ENCODE data around the gene ETV6.

The ETV6 gene

DNA sequence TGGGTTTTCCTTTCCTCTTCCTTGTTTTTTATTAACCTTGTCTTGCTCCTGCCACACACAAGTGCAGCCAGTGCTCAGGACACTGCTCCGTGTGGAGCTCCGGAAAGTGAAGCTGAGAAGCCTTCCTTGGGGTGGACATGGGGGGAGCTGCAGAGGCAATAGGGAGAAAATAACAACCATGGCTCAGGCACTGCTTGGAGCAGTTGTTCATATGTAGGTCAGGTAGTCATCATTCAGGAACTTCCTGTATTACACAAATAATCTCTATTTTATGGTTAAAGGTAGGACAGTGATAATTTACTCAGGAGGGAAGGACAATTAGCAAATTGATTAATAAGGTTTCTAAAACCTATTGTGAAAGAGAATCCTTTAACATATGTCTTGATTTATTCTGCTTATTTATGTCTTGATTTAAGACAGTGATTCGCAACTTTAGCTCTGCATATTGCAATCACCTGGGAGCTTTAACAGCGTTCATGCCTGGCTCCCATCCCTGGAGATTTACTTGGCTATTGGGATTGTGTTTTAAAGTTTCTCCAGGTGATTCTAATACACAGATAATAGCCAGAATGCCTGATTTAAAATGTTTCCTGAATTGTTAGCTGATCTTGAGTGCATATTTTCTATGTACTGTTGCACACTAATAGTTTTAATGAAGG lies 92.1 kb downstream of the ETV6 start:
- no peak for DNase-seq (ENCODE audit: low read depth)

DNA sequence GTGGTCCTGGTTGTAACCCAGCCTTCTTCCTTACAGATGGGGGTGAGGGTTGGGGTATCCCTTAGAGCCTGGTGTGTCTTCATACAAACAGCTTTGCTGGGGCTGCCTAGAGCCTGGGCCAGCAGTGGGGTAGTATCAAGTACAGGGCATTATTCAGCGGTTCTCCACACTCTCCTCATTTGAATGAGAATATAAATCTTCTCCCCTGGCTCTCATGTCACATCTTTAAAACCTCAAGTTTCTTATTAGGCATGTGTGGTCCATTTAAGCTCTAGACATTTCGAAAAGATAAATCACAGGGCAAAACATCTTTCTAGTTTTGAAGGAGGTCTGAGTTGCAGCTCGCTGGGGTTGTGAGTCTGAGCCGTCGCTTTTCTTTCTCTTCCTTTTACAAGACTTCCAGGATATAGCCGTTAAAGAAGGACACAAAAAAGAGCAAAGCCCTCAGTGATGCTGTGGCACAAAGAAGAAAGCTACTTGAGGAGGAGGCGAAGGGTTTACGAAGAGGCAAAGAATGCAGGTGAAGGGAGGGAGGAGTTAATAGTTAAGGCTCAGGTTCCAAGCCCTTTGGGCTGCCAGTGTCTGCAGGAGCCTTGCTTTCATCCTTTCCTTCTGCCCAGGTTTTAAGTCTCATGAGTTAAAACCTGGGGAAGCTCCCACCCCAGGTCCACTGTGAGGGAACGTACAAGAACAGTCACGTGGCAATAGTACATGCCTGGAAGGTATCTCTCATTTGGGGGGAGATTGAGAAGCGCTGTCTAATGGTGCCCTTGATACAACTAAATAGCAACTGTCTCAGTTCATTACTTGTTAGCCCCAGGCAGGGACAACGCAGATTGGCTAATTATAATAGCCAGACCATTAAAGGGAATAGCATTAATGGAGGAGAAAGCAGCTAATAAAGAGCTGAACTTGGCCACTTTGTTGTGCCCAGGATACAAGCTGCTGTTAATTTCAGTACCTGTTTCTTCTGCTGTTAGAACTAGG lies 94.2 kb downstream of the ETV6 start:
- no peak for DNase-seq (ENCODE audit: low read depth)

DNA sequence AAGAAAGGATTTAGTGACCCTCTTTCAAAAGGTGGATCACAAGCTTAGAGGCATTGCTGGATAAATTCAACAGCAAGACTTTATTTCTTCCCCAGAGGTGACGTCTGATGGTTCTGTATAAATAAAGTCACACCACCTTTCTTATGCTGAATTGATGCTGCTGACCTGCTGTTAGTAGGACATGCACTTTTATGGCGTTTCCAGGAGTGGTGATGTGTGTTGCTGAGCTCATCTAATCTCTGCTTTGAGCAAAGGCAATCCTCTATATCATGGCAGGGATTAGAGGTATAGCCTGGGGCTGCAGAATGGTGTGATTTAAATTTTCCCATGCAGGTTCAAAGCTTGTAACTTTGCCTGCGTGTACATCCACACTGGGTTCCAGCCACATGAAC lies 94.9 kb downstream of the ETV6 start:
- DNase-seq (ENCODE audit: low read depth) = no peak

DNA sequence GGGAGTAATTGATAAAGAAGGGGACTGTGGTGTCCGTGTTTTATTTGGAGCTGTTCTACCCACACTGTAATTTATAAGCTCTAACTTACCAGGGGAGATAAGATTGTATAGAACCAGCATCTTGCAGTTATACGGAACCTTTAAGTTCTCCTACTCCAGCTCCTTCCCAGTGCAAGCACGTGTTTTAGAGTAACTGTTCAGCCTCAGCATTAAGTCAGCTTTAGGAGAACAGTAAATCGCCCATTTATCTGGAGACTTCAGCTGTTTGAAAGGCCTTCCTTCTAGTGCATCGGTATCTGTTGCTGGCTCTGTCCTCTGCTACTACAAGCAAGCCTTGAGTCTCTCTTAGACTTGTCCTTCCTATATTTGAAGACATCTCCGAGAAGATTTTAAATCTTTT lies 95.6 kb downstream of the ETV6 start:
- no peak for DNase-seq (ENCODE audit: low read depth)

DNA sequence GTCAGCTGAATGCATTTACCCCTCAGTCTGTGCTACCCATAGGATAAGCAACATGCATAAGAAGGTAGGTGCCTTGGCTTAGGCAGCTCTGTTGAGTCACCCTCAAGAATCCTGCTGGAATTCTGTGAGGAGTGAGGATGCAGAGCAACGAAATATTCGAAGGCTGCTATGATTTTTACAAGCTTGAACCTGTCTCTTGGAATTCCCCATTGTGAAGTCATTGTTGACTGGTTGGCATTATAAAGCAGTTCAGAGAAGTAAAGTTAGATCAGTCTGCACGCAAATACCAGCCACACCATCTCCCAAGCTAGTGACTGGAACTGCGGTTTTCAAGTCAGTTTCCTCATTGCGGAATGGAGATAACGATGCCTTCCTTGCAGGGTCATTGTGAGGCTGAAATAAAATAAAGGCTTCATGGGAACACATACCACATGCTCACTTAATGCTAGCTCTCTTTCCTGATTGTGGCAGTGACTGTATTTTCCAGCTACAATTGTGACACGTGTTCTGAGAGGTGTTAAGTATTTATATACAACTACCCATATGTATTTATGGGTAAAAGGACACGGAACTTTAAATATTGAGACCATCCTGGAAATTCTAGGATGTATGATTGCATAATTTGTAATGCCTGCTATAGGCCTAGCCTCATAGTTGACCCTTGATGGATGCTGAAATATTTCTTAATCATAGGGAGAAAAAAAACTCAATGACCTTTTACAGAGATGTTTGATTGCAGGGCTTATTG lies 96.7 kb downstream of the ETV6 start:
- DNase-seq (ENCODE audit: low read depth) = no peak

DNA sequence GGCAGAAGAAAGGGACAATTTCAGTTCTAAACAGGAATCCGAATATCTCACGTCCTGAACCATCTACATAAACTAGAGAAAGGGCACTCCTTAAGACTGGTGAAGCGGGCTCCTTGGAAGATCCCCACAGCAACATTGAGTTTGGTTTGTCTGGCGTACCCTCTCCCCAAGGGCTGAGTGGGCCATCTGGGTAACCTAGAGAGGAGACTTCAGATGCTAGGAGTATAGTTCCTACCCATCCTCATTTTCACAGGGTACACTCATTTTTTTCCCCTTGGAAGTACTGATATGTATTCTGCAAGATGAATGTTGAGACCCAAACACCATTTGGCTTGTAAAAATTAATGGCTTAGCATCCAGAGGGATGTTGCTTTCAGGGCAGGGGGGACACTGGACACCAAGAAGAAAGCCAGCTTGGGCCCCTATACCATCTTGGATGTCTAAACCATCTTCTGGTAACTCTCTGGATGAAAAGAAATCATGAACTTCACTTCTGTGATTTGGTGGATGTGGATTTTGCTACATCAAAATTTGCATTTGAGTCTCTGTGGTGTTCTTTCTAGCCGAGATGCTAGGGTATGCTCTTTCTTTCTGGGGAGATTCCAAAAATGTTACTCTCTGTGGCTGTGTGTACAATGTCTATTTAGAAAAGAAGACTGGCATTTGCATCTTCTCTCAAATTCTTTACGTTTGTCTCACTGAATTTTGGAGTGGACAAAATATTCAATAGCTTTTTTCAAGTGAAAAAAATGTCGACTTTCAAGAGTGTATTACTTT lies 97.7 kb downstream of the ETV6 start:
- DNase-seq (ENCODE audit: low read depth) = no peak

DNA sequence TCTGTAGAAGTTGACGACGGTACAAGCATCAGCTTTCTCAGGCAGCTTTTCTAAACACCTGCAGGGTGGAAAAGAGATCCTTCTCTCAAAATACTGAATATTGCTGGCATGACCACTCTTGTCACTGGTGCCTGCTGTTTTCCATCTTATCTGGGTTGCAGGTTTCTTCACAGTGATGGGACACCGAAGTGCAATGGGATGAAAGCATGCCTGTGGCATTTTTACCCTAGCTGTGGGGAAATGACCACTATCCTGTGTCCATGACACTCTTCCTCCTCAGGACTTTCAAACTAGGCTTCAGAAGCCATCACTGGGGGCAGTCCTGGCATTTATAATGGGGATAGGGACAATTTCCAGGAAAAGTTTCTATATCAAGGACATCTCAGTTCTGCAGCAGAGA lies 98.5 kb downstream of the ETV6 start:
- no peak for DNase-seq (ENCODE audit: low read depth)

DNA sequence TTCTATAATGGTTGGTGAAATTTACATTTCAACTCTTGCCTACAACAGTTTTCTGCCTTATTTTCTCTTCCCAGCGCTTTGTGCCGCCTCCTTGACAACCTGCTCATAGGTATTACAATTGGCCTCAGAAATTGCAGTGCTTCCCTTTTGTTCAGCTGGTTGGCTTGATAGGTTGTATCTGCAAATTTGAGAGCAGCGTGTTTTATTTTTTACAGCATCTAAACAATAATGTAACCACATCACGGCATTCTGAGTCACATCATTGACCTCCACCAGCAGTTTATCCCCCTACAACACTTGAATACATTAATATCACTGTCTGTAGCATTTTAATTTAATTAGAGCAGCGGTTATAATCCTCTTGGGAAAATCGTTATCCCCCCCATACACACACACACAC lies 99.4 kb downstream of the ETV6 start:
- no peak for DNase-seq (ENCODE audit: low read depth)

DNA sequence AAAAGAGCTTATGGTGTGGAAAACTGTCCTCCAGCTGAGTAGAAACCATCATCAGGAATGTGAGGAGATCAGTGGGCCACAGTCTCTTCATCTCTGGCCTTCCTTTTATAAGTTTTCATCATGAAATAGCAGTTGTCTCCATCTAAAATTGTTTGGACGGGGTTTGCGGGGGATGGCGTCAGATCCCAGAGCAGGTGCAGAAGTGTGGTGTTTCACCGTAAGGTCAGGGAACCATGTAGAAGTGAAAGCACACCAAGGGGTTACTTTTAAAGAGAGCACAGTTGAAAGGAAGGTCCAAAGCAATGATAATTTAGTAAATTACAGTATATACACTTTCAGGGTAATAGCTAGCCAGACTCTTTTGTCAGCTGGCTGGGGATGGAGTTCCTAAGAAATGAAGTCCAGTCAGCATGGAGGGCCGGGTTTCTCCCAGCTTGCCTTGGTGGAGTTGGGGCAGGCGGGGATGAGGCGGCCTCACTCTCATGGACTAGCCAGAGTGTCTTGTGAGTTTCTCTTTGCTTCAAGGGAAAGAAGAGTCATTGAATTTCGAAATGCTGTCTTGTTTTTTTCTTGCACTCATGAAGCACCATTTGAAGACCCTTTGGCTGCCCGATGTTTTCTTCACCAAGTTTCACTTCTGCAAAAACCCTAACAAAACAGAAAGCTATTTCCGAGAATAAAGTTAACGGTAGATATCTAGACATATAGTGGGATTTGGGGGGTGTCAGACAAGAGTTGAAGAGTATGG lies 100.6 kb downstream of the ETV6 start:
- no peak for DNase-seq (ENCODE audit: low read depth)

DNA sequence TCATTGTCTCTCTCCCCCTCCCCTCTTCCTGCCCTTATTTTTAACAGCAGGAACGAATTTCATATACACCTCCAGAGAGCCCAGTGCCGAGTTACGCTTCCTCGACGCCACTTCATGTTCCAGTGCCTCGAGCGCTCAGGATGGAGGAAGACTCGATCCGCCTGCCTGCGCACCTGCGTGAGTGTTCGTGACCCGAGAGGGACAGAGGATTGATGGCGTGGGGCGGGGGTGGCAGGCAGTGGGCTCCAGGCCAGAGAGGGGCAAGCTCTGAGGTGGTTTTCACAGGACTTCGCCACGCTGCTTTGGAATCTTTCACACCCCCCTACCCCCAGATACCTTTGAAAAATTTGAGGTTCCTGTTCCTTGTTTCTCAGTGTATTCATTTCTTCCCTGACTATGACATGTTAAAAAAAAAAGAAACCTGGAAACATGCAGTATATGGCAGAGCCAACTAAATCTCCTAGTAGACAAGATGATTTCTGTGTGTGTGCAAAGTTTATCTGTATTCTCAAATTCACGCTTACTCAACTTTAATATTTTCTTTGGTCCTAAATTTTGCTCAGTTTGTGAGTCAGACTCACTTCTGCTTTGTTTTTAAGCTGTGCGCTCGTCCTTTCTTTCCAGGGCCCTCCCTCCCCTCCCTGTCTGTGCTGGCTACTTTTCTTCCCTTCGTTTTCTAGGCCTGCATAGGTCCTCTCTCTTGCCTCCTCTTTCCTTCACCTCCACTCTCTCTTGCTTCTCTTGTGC lies 103.1 kb downstream of the ETV6 start:
- DNase-seq (ENCODE audit: low read depth) = no peak

DNA sequence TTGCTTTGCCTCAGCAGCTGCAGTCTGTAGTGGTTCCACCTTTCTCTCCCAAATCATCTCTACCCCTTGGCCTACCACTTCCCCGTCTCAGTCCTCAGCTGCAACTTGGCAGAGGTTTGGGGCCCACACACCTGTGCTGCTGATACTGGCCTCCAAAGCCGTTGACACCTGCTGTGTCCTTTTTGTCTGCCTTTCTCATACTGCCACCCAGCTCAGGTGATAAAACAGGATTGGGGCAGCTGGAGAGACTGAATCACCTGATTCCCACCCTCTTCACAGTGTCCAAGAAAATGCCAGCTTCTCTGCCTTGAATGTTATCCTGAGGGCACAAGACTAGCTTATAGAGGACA lies 103.7 kb downstream of the ETV6 start:
- no peak for DNase-seq (ENCODE audit: low read depth)

DNA sequence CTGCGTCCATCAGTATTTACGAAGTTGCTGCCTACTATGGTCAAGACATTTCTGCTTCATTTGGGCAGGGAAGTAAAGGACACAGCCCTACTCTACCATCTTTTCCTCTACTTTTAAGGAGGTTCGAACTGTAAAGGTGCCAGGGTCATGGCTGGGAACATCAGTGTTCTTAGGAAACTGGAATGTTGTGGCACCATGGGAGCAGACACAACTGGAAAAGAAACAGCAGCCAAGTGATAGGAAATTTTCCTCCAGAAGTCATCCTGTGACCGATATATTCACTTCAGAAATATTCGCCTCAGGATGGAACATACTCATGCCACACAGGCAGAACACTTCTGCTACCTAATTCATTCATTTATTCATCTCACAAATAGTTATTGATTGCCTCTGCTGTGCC lies 104.4 kb downstream of the ETV6 start:
- no peak for DNase-seq (ENCODE audit: low read depth)

DNA sequence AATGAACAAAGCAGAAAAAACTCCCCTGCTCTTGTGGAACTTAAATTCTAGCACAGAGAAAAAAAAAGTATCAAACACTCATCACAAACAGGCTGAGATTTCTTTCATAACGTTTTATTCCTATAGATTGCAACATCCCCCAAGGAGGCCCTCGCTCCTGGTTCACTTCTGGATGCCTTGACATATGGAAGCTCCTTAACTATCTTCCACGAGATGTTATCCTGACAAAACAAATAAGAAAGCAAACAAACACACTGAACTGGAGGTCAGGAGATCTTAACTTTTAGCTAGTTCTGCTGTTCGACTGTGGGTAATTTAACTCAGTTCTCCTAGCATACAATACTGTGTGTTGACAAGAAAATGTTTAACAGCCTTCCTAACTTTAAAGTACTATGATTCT lies 104.8 kb downstream of the ETV6 start:
- no peak for DNase-seq (ENCODE audit: low read depth)

DNA sequence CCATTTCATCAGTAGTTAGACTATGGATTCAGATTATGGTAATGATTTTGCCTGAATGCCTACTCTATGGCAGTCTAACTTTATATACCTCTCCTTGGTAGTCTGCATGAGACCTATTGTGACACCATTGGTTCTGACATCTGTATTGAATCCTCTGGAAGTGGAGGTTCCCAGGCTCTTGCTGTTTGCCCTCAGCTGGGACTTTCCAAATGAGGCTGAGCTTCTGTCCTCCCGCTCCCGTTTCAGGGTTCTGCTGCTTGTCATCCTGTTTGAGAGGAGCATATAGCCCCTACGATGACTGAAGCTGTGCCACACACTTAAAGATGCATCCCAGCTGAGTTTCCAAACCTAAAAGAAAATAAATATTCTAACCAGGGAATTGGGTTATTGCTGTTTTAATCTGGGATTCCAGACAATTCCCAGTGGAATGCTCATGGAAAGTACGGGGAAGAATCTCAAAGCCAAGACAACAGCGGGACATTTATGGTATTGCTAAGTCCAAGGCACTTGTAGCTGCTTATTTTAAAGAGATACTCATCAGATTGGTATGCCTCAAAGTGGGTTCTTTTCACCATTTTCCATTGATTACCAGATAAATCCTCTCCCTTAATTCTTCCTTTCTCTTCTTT lies 105.9 kb downstream of the ETV6 start:
- no peak for DNase-seq (ENCODE audit: low read depth)

DNA sequence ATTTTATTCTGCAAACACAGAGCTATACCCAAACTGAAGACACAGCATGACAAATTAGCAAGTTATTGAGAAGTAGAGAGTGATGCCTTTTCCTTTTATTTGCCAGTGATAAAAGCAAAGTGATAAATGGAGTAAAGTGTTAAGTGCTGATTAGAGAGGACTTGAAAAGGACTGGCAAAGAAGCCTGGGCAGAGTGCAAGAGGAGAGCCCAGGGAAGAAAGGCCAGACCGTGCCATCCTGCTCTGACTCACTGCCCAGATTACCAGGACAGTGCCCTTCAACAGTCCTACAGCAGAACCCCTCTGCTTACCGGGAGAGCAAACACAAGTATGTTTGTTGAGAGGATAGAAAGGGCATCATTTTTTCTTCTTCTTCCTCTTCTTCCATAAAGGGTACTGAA lies 106.5 kb downstream of the ETV6 start:
- no peak for DNase-seq (ENCODE audit: low read depth)

DNA sequence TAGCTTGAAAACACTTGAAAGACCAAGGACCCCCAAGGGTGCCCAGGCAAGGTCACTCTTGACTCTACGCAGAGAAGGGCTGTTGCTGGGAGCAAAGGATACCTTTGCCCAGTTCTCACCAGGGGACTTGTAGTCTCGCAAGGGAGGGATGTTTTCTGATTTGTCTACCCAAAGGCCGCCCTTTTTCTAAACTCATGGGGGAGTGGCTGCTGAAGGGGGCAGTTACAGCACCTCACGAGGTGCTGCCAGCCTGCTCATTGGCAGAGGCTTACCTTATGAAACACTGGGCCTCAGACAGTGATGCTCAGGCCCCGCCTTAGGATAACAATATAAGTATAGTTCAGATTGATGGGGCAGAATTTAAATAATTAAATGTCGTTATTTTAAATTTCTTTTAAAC lies 107.0 kb downstream of the ETV6 start:
- DNase-seq (ENCODE audit: low read depth) = no peak

DNA sequence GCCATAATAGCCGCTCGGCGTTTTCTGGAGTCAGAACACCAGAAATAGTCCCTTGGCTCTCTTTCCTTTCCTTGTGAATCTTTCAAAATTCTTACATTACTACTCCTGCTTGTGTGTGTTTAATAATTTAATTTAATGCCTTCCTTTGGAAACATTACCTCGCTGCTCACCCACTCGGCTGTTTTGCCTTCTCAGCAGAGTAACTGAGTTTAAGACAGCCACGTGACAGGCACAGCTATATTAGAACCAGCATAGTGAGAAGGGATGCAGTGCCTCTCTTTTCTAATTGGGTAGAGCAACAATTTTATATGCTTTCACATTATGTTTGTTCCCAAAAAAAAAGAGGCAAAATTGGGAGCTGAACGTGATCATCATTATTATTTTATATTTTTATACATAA lies 107.6 kb downstream of the ETV6 start:
- DNase-seq (ENCODE audit: low read depth) = no peak

DNA sequence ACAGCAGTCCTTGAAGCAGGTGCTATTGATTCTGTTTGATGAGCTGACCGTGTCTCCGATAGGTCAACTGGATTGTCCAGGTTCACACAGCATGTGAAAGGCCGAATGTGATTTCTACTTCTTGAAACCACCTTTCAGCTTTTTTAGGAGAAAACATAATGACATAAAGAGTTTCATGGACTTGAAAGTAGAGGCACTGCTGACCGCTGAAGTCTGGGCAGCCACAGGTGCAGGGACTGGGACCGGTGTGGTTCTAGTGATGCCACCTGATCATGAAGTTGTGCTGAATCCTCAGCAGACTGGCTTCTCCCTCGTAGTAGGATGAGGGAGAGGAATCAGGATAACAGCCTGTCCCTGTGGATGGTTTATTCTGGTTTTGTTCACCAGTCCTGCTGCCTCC lies 108.1 kb downstream of the ETV6 start:
- no peak for DNase-seq (ENCODE audit: low read depth)

DNA sequence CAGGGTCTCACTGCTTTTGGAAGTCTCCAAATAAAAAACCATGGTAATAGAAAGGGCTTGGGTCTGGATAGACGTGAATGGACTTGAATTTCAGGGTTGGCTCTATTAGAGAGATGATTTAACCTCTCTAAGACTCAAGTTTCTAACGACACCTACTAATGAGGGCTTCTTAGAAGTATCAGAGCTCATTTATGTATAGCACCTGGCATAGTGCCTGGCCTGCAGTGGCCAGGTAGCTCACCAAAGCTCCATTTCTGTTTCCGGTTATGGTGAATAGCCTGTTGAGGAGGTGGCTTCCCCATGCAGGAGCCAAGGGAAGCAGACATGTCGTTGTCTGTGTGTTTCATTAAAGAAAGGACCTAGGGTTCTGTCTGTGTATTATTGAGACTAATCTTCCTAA lies 108.6 kb downstream of the ETV6 start:
- DNase-seq (ENCODE audit: low read depth) = no peak
